ENCODE measurements around the gene C8G. TPM values are rescaled to one million over a fixed set of nuclear protein-coding genes. Genes with fewer than 3 reads are reported as not detected.

The C8G gene
- polyA plus RNA-seq, 1 donor = 36.0 TPM

GRCh38 chr9:136954270-136955083 lies 9.4 kb downstream of the C8G start:
- WGBS (ENCODE audit: insufficient coverage, low lambda C conversion rate) = no CpG with 5 or more reads among the region's 25 CpGs
- no peak overlapping the region for H3K27ac ChIP-seq (ENCODE audit: low read length)

GRCh38 chr9:136955202-136955942 lies 10.3 kb downstream of the C8G start:
- peaks cover 6% of the 10 kb centered on the region for H3K36me3 ChIP-seq (ENCODE audit: control insufficient read depth, insufficient read depth, low read length)
- H3K9me3 ChIP-seq (ENCODE audit: control insufficient read depth, low read depth, low read length) = peaks cover 5% of the 10 kb centered on the region
- H3K4me1 ChIP-seq (ENCODE audit: control insufficient read depth, insufficient read depth, low read length) = peaks cover 21% of the 10 kb centered on the region
- no peak overlapping the region for H3K4me3 ChIP-seq (ENCODE audit: low read length)
- no peak overlapping the region for H3K27ac ChIP-seq (ENCODE audit: low read length)
- H3K27me3 ChIP-seq (ENCODE audit: control insufficient read depth, insufficient read depth, low read length) = no peaks in the 10 kb centered on the region
- no peak for DNase-seq
- no CpG with 5 or more reads among the region's 14 CpGs for WGBS (ENCODE audit: insufficient coverage, low lambda C conversion rate)

More at GRCh38 chr9:136954270-136955083, 9.4 kb downstream of the C8G start:
- H3K4me1 ChIP-seq (ENCODE audit: control insufficient read depth, insufficient read depth, low read length) = peaks cover 22% of the 10 kb centered on the region
- peaks cover 5% of the 10 kb centered on the region for H3K9me3 ChIP-seq (ENCODE audit: control insufficient read depth, low read depth, low read length)
- DNase-seq = no peak
- no peak overlapping the region for H3K4me3 ChIP-seq (ENCODE audit: low read length)
- peaks cover 6% of the 10 kb centered on the region for H3K36me3 ChIP-seq (ENCODE audit: control insufficient read depth, insufficient read depth, low read length)
- H3K27me3 ChIP-seq (ENCODE audit: control insufficient read depth, insufficient read depth, low read length) = no peaks in the 10 kb centered on the region

GRCh38 chr9:136955943-136956335 lies 10.9 kb downstream of the C8G start:
- Histone ChIP-seq H3K4me1 (ENCODE audit: control insufficient read depth, insufficient read depth, low read length) (peaks cover 16% of the 10 kb centered on the region), H3K27ac (ENCODE audit: low read length) (no peak overlapping the region), H3K9me3 (ENCODE audit: control insufficient read depth, low read depth, low read length) (peaks cover 5% of the 10 kb centered on the region), H3K27me3 (ENCODE audit: control insufficient read depth, insufficient read depth, low read length) (no peaks in the 10 kb centered on the region), H3K4me3 (ENCODE audit: low read length) (no peak overlapping the region), H3K36me3 (ENCODE audit: control insufficient read depth, insufficient read depth, low read length) (peaks cover 6% of the 10 kb centered on the region)
- DNase-seq = no peak
- WGBS (ENCODE audit: insufficient coverage, low lambda C conversion rate) = no CpG with 5 or more reads among the region's 9 CpGs

DNA sequence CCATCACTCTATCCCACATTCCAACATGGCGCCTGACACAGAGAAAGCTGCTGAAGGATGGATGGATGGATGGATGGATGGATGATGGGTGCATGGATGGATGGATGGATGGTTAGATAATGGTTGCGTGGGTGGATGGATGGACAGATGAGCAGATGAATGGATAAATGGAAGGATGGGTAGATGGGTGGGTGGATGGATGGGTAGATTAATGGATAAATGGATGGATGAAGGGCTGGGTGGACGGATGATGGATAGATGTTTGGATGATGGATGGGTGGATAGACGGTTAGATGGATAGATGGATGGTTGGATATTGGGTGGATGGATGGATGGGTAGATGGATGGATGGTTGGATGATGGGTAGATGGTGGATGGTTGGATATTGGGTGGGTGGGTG lies 11.6 kb downstream of the C8G start:
- H3K27ac ChIP-seq (ENCODE audit: low read length) = no peak overlapping the region
- peaks cover 6% of the 10 kb centered on the region for H3K36me3 ChIP-seq (ENCODE audit: control insufficient read depth, insufficient read depth, low read length)
- no peak overlapping the region for H3K4me3 ChIP-seq (ENCODE audit: low read length)
- no peak for DNase-seq
- whole genome bisulfite sequencing (ENCODE audit: insufficient coverage, low lambda C conversion rate) = 95% methylated on average over 3 of the region's 4 CpGs
- no peaks in the 10 kb centered on the region for H3K27me3 ChIP-seq (ENCODE audit: control insufficient read depth, insufficient read depth, low read length)
- H3K4me1 ChIP-seq (ENCODE audit: control insufficient read depth, insufficient read depth, low read length) = peaks cover 9% of the 10 kb centered on the region
- peaks cover 5% of the 10 kb centered on the region for H3K9me3 ChIP-seq (ENCODE audit: control insufficient read depth, low read depth, low read length)

DNA sequence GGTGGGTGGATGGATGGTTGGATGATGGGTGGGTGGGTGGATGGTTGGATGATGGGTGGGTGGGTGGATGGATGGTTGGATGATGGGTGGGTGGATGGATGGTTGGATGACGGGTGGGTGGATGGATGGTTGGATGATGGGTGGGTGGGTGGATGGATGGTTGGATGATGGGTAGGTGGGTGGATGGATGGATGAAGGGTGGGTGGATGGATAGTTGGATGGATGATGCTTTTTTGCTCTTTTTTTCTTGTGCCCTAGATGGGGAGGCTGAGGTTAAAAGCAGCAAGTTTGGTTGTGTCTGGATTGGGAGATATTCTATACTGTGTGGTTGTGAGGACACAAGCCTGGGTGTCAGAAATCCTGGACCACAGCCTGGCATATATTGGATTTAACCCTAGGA lies 12.4 kb downstream of the C8G start:
- Histone ChIP-seq H3K4me3 (ENCODE audit: low read length) (no peak overlapping the region), H3K4me1 (ENCODE audit: control insufficient read depth, insufficient read depth, low read length) (peaks cover under 1% of the 10 kb centered on the region), H3K27me3 (ENCODE audit: control insufficient read depth, insufficient read depth, low read length) (no peaks in the 10 kb centered on the region), H3K36me3 (ENCODE audit: control insufficient read depth, insufficient read depth, low read length) (peaks cover 6% of the 10 kb centered on the region), H3K27ac (ENCODE audit: low read length) (no peak overlapping the region), H3K9me3 (ENCODE audit: control insufficient read depth, low read depth, low read length) (peaks cover 5% of the 10 kb centered on the region)
- no CpG with 5 or more reads among the region's 1 CpG for WGBS (ENCODE audit: insufficient coverage, low lambda C conversion rate)
- DNase-seq = no peak

GRCh38 chr9:136957901-136958300 lies 12.9 kb downstream of the C8G start:
- H3K4me1 ChIP-seq (ENCODE audit: control insufficient read depth, insufficient read depth, low read length) = no peaks in the 10 kb centered on the region
- H3K27me3 ChIP-seq (ENCODE audit: control insufficient read depth, insufficient read depth, low read length) = peaks cover 4% of the 10 kb centered on the region
- DNase-seq = no peak
- H3K27ac ChIP-seq (ENCODE audit: low read length) = no peak overlapping the region
- no peak overlapping the region for H3K4me3 ChIP-seq (ENCODE audit: low read length)
- H3K9me3 ChIP-seq (ENCODE audit: control insufficient read depth, low read depth, low read length) = peaks cover 5% of the 10 kb centered on the region
- no CpG with 5 or more reads among the region's 6 CpGs for WGBS (ENCODE audit: insufficient coverage, low lambda C conversion rate)
- H3K36me3 ChIP-seq (ENCODE audit: control insufficient read depth, insufficient read depth, low read length) = peaks cover 6% of the 10 kb centered on the region

DNA sequence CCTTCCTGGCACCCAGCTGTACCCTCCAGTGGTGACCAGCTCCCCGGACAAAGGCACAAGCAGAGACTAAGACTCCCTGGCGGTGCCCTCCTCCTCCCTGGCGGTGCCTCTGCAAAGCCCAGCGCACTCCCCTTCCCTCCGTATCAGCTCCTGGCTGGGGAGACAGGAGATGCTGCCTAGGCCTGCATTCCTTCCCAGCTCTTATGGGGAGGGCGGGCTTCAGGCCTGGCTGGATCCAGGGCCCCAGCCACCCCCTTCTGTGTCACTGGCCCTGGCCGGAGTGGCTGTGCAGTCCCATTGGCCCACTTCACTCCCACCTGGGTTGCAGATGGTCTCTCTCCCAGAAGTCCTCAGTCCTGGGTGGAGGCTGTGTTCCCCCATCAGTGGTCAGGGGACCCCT lies 13.4 kb downstream of the C8G start:
- no CpG with 5 or more reads among the region's 7 CpGs for WGBS (ENCODE audit: insufficient coverage, low lambda C conversion rate)
- Histone ChIP-seq H3K36me3 (ENCODE audit: control insufficient read depth, insufficient read depth, low read length) (peaks cover 4% of the 10 kb centered on the region), H3K27me3 (ENCODE audit: control insufficient read depth, insufficient read depth, low read length) (peaks cover 5% of the 10 kb centered on the region), H3K27ac (ENCODE audit: low read length) (no peak overlapping the region), H3K4me1 (ENCODE audit: control insufficient read depth, insufficient read depth, low read length) (no peaks in the 10 kb centered on the region), H3K4me3 (ENCODE audit: low read length) (no peak overlapping the region), H3K9me3 (ENCODE audit: control insufficient read depth, low read depth, low read length) (peaks cover 5% of the 10 kb centered on the region)
- DNase-seq = no peak

DNA sequence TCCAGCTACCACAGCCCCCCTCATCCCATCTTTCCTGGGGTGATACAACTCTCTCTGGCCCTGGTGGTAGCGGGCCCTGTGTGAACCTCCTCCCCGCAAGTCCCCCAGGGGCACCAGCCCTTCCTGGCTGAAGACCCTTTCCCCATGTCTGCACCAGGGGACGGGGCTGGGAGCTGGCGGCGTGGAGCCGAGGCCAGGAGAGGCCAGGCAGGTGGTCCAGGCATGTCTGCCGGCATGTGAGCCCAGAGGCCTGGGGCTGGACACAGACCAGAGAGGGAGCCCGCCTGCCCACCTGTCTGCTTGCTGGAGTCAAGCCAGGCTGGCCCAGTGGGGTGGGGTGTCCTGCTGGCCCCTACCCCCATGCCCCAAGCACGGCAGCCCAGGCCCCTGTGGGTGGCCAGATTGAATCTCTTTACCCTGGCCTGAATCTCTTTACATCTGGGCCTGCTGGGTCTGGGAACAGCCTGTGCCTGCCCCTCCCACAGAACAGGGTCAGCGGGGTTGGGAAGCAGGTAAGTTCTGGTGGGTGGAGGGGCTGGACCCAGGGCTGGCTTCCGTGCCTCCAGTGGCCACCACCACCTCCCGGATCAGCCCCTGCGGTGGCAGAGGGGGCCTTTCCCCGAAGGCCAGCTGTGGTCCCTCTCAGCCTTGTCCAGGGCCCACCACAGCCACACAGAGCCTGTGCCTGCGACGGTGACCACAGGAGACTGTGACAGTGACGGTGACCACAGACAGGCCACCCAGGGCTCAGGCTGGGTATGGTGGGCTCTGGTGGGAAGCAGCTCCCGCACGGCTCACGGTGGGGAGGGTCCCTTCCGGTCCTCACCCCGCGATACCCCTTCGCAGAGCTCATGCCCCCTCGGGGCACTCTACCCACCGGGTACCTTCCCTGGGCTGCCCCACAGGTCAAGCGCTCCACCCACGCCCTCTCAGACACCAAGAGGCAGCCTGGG lies 14.1 kb downstream of the C8G start:
- Histone ChIP-seq H3K27ac (ENCODE audit: low read length) (no peak overlapping the region), H3K4me1 (ENCODE audit: control insufficient read depth, insufficient read depth, low read length) (peaks cover 3% of the 10 kb centered on the region), H3K36me3 (ENCODE audit: control insufficient read depth, insufficient read depth, low read length) (peaks cover 2% of the 10 kb centered on the region), H3K9me3 (ENCODE audit: control insufficient read depth, low read depth, low read length) (peaks cover 5% of the 10 kb centered on the region), H3K4me3 (ENCODE audit: low read length) (no peak overlapping the region), H3K27me3 (ENCODE audit: control insufficient read depth, insufficient read depth, low read length) (peaks cover 5% of the 10 kb centered on the region)
- no peak for DNase-seq
- WGBS (ENCODE audit: insufficient coverage, low lambda C conversion rate) = no CpG with 5 or more reads among the region's 28 CpGs

- Histone ChIP-seq H3K4me3 (ENCODE audit: low read length) (no peak overlapping the region), H3K27me3 (ENCODE audit: control insufficient read depth, insufficient read depth, low read length) (peaks cover 7% of the 10 kb centered on the region), H3K4me1 (ENCODE audit: control insufficient read depth, insufficient read depth, low read length) (peaks cover 8% of the 10 kb centered on the region), H3K9me3 (ENCODE audit: control insufficient read depth, low read depth, low read length) (peaks cover 5% of the 10 kb centered on the region), H3K27ac (ENCODE audit: low read length) (no peak overlapping the region), H3K36me3 (ENCODE audit: control insufficient read depth, insufficient read depth, low read length) (no peaks in the 10 kb centered on the region)
- WGBS (ENCODE audit: insufficient coverage, low lambda C conversion rate) = no CpG with 5 or more reads among the region's 19 CpGs
- DNase-seq = no peak
Measured at GRCh38 chr9:136960212-136960937, 15.3 kb downstream of the C8G start.
